Stimulated activated CD4-positive, alpha-beta T cell treated with anti-CD3 and anti-CD28 coated beads, Interleukin-4, amount 100 ng/mL, for 4 hours (primary cell): ENCODE results near the gene PPP6R3.
"Not testable (repeated sequence)": the region's sequence is repeated elsewhere in the genome, so short reads cannot be mapped to it uniquely, and the experiment has no call there.

Experiments used
- DNase-seq, 2 experiments: peaks; one replicate each; pipeline ENCODE4 v3.0.0-alpha.2; 2020

PPP6R3 gene

GRCh38 chr11:68436985-68437926 is 23.3 kb upstream of the PPP6R3 start:
- no peak for DNase-seq

- no peak for DNase-seq
Observed at GRCh38 chr11:68437927-68438657, 22.5 kb upstream of the PPP6R3 start.

- no peak for DNase-seq
Observed at GRCh38 chr11:68438658-68439259, 21.8 kb upstream of the PPP6R3 start.

DNA sequence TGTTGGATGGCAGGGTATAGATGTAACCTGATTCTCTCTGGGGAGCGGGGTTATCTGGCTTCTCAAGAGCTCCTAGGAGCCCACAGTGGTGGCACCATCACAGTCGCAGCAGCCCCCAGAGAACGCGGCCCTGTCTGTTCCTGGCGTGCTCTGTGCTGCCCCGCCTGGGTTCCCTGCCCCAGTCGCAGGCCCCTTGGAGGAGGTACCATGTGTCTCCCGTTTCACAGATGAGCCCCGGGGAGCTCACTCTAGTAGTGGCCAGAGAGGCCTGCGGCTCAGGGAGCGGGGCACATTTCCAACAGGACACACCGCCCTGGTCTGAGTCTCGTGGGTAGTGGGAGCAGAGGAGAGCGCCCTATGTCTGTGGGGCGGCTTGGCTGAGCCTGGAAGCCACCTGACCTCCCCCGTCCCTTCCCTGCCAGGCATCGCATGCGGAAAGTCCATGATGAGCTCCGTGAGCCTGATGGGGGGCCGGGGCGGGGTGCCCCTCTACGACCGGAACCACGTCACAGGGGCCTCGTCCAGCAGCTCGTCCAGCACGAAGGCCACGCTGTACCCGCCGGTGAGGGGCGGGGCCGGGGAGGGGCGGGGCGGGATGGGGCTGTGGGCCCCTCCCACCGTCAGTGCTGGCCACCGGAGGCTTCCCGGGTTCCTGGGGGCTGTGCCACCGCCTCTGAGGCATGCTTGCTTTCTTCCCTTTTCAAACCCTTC is 21.0 kb upstream of the PPP6R3 start:
- DNase-seq = no peak

DNA sequence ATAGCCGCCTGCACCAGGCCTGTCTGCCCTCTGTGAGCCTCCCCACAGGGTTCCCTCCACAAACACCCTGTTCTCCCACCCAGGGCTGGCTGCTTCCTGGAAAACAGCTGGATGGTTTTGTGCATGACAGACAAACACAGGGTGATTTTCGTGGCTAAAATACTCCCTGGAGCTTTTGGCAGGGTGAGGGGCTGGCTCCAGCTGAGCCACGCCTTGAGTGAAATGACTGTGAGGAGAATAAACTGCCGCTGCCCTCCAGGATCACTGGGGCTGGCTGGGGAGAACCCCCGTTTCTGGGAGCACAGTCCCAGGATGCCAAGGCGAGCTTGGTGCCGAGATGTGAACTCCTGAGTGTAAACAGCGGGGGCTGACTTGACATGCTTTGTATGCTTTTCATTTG is 20.3 kb upstream of the PPP6R3 start:
- no peak for DNase-seq

GRCh38 chr11:68441466-68442230 is 18.9 kb upstream of the PPP6R3 start:
- no peak for DNase-seq

DNA sequence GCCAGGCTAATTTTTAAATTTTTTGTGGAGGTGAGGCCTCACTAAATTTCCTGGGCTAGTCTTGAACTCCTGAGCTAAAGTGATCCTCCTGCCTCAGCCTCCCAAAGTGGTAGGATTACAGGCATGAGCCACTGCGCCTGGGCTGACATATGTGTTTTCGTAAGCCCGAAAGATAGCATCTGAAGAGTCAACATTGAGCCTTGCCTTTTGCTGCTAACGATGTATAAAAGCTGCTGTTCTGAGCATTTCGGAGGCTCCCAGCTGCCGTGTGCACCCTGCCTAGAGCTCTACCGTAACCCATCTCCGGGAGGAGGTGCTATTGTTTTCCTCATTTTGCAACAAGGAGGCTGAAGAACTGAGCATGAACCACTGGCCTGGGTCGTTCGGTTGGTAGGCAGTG is 18.1 kb upstream of the PPP6R3 start:
- DNase-seq = no peak

DNA sequence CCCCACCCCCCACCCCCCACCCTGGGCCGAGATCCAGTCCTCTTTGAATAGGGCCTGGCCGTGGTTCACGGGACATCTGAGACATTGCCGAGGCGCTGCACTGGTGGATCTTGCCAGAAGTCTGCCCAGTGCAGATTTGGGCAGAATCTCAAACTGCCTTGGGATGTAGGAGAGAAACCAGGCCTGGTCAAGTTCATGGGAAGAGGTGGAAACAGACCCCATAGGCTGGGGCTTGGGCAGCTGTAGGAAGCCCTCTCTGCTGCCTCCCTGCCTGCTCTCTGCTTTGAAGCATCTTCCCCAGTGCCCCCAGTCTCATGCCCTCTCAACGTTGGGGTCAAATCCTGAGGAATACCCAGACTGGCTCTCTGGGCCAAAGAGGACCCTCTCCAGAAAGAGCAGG is 16.0 kb upstream of the PPP6R3 start:
- no peak for DNase-seq

DNA sequence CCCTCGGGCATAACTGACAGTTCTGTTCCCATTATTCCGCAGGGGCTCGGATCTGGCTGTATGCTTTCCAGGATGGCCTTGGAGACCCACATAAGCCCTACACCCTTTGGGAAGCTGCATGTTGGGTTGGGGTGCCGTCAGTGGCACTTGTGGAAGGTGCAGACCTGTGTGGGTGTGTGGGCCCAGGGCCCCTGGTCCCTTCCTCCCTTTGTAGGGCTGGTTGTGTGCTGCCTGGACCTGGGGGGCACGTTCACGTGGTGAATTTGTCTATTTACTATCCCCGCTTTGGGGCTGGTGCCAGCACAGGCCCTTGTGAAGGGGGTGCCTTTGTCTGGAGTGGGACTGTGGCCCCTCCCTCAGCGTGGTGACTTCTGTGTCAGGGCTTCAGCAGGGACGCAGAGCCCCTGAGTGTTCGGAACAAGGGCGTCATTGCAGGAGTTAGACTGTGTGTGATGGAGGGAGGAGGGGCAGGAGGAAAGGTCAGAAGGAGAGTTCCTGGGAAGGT is 15.0 kb upstream of the PPP6R3 start:
- DNase-seq = no peak

DNA sequence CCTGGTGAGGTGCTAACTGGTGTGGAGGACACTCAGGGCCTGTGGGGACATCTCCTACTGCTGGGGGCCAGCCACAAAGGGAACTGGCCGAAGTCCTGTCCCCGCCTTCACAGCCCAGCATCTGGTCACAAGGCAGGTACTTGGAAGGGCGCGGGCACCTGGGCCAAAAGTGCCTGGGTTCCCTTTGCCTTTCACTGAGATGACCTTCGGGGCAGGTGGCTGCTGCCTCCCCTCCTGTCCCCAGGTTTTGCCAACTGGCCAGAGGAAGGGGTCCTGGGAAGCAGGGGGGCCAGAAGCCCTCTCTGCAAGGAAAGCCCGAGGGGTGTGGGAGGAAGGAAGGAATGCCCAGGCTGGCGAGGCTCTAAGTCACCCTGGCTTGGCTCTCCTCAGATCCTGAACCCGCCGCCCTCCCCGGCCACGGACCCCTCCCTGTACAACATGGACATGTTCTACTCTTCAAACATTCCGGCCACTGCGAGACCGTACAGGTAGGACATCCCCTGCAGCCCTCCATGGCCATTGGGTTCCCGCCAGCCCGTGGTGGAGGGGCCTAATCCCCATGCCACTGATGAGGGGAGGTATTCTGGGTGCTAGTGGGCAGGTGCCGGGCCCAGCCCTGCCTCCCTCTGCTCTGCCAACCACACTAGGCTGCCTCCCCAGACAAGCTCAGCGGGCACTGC is 14.4 kb upstream of the PPP6R3 start:
- DNase-seq = no peak

DNA sequence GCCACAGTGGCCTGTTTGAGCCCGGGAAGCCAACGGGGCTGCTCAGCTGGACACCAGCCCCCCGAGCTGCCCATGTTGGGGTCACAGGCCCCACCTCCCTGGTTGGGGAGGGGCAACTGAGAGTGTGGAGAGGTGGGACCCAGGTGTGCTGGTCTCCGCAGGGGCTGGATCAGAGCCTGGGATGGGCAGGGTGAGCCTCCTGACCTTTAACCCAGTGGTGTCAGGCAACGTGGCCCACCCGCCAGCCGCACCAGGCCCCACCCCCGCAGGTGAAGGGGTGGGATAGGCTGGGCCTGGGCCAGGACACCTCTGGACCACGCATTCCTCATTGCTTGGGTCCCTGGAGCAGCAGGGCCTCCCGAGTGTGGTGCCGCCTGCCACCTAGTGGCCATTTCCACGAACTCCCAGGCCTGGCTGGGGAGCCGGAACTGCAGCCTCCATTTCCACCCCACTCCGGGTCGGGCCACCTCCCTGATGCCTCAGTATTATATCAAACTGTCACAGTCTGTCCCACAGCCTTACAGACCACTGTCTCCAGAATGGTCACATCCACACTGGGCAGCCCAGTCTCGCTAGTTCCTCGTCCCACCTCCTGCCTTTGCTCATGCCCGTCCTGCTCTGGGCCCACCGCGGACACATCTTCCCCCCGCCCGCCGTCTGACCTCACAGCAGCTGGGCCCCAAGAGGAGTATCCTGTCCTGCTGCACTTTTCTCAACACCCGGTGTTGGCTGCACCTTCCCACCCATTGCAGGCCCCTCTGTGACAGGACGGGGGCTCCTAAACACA is 13.3 kb upstream of the PPP6R3 start:
- DNase-seq = peak; percentile 68 to 70

GRCh38 chr11:68447914-68448313 is 12.6 kb upstream of the PPP6R3 start:
- DNase-seq = not testable (repeated sequence)

DNA sequence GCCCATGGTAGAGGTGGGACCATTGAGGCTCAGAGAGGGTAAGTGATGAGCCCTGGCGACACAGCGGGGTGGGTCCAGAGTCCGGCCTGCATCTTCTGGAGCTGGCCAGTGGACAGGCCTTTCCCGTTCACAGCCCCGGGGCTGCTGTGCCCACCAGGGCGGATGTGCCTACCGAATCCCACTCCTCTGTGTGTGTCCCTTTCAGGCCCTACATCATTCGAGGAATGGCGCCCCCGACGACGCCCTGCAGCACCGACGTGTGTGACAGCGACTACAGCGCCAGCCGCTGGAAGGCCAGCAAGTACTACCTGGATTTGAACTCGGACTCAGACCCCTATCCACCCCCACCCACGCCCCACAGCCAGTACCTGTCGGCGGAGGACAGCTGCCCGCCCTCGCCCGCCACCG is 11.9 kb upstream of the PPP6R3 start:
- DNase-seq = no peak

- no peak for DNase-seq
Observed at GRCh38 chr11:68449951-68450350, 10.6 kb upstream of the PPP6R3 start.

- DNase-seq = no peak
Observed at GRCh38 chr11:68450711-68451110, 9.8 kb upstream of the PPP6R3 start.

DNA sequence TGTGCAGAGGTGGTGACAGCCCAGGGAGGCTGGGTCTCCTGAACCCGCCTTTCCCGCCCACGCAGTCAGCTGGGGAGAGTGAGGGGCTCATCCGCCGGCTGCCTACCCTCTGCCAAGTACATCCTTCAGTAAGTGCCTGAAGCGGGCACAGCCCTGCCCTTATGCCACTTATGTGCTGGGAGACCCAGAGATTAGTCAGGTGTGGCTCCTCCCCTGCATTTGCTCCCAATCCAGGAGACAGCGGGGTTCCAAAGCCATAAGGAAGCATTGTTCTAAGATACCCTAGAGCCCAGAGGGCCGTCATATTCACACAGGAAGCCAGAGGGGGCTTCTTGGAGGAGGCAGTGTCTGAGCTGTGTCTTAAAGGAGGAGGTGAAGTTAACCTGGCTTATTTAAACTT is 5.8 kb upstream of the PPP6R3 start:
- no peak for DNase-seq

DNA sequence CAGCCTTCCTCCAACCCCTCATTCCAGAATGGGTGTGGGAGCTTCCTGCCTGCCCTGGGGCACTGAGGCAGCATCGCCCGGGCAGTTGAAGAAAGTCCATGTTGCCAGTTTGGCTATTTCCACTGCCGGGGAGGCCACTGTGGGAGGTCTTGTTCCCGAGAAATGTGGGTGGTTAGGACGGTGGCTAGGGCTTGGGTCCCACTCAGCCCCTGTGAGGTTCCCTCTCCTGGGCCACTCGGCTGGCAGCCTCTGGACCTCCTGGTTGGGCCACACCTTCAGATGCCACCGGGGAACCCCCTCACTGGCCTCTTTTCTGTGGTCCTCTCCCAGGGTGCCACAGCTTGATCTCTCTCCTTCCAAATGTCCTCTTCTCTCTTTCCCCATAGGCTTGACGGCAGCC is 5.1 kb upstream of the PPP6R3 start:
- no peak for DNase-seq

GRCh38 chr11:68457216-68457897 is 3.2 kb upstream of the PPP6R3 start:
- no peak for DNase-seq

GRCh38 chr11:68457898-68458249 is 2.7 kb upstream of the PPP6R3 start:
- DNase-seq = no peak

GRCh38 chr11:68458340-68458739 is 2.2 kb upstream of the PPP6R3 start:
- DNase-seq = not testable (repeated sequence)
